SW 1271 (cell line): ENCODE measurements around the gene PLEKHS1.
"Not testable (repeated sequence)": the region's sequence is repeated elsewhere in the genome, so short reads cannot be mapped to it uniquely, and the experiment has no call there.

Experiments used
- DNase-seq, 2 experiments: peaks; one replicate each; lab custom pipeline; 2025; lab: John Stamatoyannopoulos, UW

The PLEKHS1 gene

DNA sequence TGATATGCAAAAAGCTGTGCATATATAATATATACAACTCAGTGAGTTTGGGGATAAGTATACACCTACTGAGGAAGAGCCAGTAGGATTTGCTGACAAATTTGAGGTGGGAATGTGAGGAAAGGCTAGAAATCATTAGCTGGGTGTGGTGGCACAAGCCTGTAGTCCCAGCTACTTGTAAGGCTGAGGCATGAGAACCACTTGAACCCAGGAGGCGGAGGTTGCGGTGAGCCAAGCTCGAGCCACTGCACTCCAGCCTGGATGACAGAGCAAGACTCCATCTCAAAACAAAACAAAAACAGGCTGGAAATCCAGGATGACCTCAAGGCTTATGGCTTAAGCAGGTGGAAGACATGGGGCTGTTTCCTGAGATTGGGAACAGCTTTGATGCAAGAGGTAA is 10.6 kb upstream of the PLEKHS1 start:
- no peak for DNase-seq

DNA sequence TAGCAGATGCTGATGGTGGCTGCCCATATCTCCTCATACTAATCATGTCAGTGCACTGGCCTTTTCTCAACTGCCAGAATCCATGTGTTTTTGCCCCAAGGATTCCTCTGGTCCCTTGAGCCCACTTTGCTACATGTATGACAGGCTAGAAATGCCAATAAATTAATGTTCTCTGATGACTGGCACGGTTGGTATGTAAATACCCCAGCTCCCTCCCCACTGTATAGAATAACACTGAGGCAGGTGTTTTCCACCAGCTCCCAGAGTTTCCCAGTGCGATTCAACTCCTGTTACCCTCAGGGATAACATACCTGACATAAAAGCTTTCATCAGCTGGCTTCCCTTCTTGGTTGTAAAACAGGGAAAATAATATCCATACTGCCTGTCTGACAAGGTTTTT is 9.0 kb upstream of the PLEKHS1 start:
- DNase-seq = no peak

DNA sequence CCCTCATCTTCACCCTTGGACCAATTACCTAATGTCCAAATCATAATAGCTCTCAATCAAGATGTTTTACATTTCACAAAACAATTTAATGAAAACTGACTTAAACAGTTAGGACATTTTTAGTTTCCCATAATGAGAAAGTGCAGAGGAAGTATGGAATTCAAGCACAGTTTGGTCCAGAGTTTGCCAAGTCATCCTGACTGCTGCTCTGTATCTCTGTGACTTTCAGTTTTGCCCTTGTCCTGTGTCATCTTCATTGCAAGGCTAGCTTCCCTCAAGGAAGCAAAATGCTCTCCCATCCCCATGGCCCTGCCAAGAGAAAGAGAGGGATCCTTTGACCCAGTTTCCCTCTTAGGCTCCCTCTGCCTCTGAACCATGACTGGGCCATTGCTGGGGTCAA is 7.9 kb upstream of the PLEKHS1 start:
- DNase-seq = no peak

DNA sequence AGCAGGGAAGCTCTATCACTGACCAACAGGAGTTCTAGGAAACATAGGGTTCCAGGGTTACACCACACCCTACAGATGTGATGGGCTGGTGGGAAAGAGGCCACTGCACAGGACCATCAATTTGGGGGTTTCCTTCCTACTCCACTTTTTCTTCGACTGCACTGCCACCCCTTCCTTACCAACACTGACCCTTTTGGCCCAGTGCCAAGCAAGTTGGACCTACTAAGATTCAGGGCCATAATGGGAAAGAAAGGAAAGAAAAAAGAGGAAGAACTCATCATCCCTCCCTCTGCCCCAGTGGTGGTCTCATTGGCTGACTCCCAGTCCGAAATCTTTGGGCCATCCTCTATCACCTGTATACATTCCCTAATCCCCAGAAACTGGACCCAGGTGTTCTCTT is 6.1 kb upstream of the PLEKHS1 start:
- no peak for DNase-seq

DNA sequence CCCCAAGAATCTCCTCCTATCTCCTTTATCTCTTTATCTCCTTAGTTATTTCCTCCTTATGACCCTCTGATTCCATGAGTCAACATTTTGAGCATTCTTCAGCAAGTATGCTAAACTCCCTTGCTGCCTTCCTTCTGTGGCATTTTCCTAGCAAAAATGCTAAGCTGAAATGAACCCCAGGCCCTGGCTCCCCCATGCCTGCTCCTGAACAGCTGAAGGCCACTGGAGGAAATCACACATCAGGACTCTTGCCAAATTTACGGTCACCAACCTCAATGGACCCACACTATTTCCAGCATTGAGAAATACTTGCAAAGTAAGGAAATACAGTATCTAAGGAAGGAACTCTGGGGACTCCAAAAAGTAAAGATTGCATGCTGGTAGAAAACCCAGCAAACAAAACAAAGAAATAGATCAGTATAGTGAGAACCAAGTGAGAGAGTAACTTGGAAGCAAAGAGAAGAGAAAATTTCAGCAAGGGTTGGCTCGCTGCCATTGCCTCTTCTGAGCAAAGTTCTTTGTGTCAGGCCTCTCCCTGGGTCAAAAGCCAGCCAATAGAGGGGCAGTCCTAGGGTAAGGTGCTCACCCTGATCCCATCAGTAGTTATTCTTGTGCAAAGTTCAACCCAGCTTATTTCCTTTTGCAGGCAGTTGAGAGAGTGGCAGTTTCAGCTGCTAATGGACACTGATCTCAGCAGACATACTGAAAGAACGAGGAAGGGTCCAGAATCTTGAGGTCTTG is 5.1 kb upstream of the PLEKHS1 start:
- DNase-seq = peak in 1 of 2 experiments; percentile 21

DNA sequence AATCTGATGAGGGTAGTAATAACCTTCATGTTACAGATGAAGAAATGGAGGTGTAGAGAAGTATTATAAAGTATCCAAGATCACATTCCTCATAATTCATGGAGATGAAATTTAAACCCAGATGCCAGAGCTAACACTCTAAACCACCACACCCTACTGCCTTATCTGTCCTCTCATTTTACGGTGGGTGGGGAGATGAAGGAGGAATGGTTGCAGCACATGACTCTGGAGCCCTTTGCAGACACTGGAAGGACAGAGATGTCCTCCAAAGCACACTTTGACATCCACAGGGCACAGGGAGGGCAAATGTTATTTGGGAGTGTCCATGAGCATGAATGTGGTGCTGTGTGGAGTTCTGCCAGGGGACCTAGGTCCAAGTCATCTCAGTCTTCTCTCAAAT is 1.1 kb downstream of the PLEKHS1 start:
- DNase-seq = no peak

DNA sequence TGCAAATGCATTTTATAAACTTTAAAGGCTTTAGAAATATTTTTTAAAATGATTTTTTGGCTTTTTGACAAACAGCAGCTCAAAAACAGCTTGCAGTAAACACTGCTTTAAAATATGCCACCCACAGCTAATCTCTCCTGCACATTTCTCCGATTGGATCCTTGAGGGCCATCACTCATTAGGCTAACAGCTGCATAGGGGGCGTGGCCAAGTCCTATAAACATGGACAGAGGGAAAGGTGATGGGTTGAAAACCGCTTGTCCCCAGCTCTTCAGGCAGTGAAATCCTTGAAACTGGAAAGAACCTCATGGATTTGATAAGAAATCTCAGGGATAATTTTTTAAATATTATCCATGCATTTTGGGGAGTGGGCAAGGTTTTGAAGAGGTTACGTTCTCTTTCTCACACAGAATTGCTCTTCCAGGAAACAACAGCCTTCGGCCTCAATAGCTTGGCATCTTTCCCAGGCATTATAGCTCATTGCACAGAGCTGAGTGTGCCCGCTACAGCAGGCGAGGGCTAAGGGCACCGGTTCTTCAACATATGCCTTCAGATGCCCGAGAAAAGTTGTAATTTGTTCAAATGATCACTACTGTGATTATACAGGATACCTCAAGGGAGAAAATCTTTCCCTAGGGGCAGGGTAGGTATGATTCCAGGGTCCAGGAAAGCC is 1.7 kb downstream of the PLEKHS1 start:
- DNase-seq = no peak

DNA sequence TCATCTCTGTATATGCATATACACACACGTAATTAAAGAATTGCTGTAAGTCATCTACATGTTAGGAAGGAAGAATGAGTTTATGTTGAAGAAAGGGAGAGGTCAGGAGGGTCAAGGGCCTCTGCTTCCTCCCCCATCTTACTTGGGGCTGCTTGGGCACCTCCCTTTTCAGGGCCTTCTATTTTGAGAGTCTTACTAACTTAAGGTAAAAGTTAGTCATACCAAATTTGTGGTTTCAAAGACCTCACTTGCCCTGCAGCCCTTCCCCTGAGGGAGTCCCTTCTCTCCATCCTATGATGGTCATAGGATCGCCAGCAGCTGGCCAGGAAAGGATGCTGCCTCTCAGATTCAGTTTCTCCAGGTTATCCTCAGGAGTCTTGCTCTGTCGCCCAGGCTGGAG is 2.6 kb downstream of the PLEKHS1 start:
- no peak for DNase-seq

DNA sequence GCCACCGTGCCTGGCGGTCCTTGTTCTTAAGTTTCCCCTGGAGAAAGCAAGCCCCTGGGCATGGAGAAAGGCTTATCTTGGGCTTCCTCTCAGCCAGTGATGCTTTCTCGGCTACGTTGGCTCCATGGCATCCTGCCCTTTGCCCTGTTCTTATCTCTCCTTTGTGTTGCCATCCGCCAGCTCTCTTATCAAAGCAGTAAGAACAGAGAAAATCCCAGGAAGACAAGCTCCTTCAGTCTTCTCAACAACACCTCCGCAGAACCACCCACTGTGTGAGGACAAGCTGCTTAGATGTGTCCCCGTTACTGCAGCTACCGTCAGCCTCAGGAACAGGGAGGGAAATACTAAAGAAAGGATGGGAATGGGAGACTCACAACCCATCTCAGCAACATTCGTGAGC is 3.3 kb downstream of the PLEKHS1 start:
- DNase-seq = no peak

DNA sequence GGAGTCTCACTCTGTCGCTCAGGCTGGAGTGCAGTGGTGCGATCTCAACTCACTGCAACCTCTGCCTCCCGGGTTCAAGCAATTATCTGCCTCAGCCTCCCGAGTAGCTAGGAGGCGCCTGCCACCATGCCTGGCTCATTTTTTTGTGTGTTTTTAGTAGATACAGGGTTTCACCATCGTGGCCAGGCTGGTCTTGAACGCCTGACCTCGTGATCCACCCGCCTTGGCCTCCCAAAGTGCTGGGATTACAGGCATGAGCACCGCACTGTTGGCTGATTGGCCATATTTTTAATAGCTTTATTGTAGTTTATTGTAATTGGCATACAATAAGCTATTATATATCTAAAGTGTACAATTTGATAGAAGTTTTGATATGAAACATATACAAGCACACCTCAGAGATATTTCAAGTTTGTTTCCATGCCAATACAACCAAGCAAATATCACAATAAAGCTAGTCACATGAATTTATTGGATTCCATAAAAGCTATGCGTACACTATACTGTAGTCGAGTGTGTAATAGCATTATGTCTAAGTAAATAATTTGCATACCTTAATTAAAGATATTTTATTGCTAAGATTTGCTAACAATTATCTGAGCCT is 5.6 kb downstream of the PLEKHS1 start:
- DNase-seq = no peak

DNA sequence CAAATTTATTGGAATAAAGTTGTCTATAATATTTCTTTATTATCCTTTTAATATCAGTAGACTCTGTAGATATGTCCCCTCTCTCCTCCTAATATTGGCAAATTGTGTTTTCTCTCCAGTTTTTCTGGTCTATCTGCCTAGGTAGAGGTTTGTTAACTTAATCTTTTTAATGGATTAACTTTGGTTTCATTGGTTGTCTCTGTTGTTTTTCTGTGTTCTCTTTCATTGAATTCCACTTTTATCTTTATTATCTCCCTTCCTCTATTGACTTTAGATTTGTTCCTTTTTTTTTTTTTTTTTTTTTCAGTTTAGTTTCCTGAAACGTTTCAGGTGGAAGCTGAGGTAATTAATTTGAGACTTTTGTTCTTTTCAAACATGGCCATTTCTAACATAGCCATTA is 10.6 kb downstream of the PLEKHS1 start:
- DNase-seq = no peak

DNA sequence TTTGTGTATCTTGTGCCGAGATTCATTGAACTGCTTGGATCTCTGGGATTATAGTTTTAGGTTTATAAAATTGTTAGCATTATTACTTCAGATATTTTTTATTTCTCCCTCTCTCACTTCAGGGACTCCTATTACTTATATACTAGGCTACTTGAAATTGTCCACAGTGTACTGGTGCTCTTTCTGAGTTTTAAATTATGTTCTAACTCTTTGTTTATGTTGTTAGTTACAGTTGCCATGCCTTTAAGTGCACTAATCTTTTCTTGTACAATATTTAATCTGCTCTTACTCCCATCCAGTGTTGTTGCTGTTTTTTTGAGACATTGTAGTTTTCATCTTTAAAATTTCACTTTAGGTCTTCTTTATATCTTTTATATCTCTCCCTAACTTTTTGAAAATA is 13.1 kb downstream of the PLEKHS1 start:
- DNase-seq = no peak

DNA sequence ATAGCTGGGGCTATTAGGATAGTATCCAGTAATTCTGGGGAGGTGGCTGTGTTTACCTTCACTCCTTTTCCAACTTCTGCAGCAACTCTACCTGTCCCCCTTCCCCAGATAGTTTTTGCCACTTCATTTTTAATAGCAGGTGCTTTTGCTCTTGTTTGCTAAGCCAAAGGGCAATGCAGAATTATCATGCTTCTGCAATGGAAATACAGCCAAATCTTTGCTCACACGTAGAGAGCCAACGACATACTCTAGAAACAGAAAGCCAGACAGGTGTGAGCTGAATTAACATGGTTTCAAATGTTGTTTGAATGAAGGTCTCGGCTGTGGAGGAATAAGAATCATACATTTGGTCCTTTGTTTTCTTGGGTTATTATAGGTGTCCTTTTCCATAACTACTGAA is 14.4 kb downstream of the PLEKHS1 start:
- no peak for DNase-seq

DNA sequence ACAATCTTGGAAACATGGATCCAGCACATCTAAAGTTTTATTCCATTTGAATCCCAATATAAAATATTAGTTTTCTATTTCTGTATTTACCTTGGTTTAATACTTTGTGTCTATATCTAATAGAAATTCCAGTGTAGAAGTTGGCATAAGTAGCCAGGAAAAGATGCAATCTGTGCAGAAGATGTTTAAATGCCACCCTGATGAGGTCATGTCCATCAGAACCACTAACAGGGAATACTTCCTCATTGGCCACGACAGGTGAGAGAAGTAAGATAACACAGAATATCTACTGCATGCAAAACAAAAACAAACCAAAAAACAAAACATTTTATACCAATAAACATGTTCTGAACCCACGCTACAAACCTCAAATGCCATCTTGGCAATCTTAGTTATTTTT is 15.7 kb downstream of the PLEKHS1 start:
- DNase-seq = no peak

DNA sequence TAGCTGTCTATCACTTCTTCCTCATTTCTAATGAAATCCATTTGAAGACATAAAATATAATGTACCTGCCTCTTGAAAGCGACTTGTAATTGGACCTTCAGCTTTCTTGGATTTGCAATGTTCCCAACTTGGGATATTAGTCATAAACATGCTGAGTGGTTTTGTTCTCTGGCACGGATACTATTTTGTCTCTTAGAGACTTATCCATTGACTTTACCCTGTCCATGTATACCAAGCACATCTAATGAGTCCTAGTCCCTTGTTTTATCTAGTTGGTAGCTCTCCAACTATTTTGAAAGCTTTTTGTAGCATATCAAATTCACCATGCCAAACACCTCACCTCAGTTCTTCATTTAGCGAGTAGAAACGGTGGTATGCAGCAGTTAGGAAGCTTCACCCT is 18.9 kb downstream of the PLEKHS1 start:
- no peak for DNase-seq

DNA sequence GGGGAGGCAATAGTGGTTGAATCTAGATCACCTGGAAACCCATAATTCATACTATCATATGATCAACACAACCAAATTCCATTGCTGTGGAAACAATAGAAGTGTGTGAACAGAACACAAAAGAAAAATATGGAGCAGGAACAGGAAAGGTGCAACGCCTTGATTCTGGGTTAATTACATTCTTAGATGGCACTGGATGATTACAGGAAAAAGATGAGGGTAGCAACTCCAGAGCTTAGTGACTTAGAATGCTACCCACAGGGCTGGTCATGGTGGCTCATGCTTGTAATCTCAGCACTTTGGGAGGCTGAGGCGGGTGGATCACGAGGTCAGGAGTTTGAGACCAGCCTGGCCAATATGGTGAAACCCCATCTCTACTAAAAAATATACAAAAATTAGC is 19.6 kb downstream of the PLEKHS1 start:
- not testable (repeated sequence) for DNase-seq

DNA sequence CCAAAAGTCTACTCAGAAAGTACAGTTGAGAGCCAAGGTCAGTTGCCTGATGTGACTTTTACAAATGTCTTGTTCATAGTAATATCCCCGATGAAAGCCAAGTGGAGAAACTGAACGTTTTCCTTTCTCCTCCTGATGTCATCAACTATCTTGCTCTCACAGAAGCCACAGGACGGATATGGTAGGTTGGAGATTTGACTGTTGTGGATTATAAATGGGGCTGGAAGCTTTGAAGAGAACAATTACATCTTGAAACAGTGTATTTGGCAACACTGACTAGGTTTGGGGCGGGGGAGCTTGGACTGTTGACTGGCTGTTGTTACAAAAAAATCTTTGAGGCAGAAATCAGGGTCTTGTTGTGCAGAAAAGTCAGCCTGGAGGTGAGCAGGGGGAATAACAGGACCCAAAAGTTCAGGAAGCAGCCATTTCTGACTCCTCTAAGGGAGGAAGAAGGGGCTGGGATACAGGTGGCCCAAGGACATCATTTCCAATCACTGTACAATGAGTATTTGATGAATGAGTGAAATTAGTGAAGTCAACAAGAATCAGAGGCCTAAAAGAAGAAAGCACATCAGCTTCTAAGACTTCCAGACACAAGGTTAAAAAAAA is 24.3 kb downstream of the PLEKHS1 start:
- no peak for DNase-seq

DNA sequence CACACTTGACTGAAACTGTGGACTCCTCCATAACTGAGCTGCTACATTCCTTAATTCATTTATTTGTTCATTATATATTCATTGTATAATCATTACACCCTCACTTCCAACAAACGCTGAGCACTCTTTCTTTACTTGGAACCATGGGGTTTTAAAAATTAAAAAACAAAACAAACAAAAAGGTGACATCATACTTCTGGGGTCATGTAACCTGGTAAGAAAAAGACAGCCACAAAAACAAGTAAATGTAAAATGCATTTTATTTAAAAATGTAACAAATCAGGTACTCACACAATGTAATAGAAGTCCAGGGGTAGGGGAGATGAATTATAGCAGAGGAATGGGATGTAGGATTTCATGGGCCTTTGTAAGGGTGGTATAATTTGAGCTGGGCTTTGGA is 25.1 kb downstream of the PLEKHS1 start:
- no peak for DNase-seq

DNA sequence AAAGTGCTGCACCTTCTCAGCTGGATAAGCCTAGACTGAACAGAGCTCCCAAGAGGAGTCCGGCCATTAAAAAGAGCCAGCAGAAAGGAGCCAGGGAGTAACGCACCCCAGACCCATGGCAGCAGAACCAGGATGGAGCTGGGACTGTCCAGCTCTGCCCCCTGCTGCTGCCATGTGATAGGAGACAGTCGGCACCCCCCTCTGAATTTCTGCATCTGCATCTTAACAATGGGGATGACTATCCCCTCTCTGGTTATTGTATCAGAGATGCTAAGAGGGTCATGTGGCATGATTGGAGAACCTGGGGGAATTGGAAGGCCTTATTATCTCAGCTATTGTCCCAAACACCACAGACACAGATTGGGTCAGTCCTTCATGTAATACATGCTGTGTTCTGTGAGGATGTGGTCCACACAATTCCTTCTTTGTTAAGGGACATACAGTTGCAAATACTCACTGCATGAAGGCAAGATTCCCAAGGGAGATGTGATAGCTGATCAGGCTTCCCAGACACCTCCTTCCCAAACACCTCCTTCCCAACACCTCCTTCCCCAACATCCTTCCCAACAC is 29.3 kb downstream of the PLEKHS1 start:
- DNase-seq = no peak

DNA sequence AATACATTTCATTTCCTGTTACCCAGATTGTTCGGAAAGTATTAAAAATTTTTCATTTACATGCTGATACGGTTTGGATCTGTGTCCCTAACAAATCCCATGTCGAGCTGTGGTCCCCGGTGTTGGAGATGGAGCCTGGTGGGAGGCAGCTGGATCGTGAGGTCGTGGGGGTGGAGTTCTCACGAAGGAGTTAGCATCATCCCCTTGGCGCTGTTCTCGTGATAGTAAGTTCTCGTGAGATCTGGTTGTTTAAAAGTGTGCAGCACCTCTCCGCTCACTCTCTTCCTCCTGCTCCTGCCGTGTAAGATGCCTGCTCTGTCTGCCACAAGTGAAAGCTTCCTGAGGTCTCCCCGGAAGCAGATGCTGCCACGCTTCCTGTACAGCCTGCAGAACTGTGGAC is 30.9 kb downstream of the PLEKHS1 start:
- no peak for DNase-seq

DNA sequence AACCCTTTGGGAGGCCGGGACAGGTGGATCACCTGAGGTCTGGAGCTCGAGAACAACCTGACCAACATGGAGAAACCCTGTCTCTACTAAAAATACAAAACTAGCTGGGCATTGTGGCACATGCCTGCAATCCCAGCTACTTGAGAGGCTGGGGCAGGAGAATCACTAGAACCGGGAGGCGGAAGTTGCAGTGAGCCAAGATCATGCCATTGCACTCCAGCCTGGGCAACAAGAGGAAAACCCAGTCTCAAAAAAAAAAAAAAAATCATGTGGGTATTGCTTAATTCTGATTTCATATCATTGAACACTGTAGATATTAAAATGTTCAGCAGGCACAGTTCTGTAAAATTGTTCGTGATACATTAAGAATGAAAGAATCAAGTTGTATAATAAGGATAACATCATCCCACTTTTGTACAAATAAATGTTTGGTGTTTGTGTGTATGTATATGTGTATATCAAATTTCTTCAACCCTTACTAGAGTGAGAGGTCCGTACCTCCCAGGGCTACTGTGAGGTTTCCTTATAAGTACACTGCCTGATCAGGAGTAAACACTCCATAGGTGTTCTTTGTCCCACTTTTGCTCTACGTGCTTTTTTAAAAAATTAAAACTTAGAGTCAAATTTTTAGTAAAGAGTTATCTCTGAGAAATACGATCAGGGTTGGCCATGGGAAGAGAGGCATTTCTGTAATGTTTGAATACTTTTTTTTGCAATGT is 31.7 kb downstream of the PLEKHS1 start:
- no peak for DNase-seq

DNA sequence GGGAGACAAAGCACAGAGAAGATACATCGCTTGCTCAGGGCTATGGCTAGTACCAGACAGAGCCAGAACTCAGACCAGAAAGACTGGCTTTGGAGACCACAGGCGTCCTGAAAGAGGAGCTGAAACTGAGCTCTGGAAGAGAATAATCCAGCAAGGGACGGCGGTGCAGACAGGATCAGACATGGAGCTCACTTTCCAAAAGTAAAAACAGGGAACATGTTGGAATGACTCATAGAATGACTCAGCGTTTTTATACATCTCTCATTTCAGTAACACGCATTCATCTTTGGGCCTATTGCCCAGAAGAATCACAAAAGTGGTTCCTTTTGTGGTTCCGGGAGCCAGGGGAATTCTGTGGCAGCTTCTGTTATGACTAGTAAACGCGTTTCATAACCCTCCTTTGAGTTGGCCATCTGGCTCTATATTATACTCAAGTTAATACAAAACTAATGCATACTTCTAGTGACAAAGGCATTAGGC is 37.2 kb downstream of the PLEKHS1 start:
- no peak for DNase-seq
